ENCODE data around the gene AMDHD2.

AMDHD2 gene

GRCh38 chr16:2483939-2484897 lies 36.0 kb upstream of the AMDHD2 start:
- DNase-seq (ENCODE audit: low read depth in 2 of 2): no peak

- DNase-seq (ENCODE audit: low read depth in 2 of 2): no peak
Measured at GRCh38 chr16:2484898-2485508, 35.2 kb upstream of the AMDHD2 start.

- DNase-seq (ENCODE audit: low read depth in 2 of 2): no peak
Measured at GRCh38 chr16:2485811-2486507, 34.2 kb upstream of the AMDHD2 start.

- DNase-seq (ENCODE audit: low read depth in 2 of 2): peak; percentile 55 to 65
Measured at GRCh38 chr16:2486645-2487516, 33.3 kb upstream of the AMDHD2 start.

DNA sequence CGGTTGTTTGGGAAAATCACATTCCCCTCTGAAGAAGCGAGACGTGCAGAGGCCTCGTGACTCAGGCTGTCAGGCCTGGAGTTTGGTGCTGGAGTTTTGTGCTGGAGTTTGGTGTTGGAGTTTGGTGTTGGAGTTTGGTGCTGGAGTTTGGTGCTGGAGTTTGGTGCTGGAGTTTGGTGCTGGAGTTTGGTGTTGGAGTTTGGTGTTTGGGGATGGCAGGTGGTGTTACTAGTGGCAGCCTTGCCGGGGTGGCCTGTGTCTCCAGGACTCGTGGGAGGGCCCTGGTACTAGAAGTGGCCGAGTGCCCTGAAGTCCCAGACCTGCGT lies 32.7 kb upstream of the AMDHD2 start:
- DNase-seq (ENCODE audit: low read depth in 2 of 2): no peak

GRCh38 chr16:2487903-2488531 lies 32.2 kb upstream of the AMDHD2 start:
- DNase-seq (ENCODE audit: low read depth in 2 of 2): no peak

GRCh38 chr16:2489581-2489980 lies 30.6 kb upstream of the AMDHD2 start:
- DNase-seq (ENCODE audit: low read depth in 2 of 2): no peak

DNA sequence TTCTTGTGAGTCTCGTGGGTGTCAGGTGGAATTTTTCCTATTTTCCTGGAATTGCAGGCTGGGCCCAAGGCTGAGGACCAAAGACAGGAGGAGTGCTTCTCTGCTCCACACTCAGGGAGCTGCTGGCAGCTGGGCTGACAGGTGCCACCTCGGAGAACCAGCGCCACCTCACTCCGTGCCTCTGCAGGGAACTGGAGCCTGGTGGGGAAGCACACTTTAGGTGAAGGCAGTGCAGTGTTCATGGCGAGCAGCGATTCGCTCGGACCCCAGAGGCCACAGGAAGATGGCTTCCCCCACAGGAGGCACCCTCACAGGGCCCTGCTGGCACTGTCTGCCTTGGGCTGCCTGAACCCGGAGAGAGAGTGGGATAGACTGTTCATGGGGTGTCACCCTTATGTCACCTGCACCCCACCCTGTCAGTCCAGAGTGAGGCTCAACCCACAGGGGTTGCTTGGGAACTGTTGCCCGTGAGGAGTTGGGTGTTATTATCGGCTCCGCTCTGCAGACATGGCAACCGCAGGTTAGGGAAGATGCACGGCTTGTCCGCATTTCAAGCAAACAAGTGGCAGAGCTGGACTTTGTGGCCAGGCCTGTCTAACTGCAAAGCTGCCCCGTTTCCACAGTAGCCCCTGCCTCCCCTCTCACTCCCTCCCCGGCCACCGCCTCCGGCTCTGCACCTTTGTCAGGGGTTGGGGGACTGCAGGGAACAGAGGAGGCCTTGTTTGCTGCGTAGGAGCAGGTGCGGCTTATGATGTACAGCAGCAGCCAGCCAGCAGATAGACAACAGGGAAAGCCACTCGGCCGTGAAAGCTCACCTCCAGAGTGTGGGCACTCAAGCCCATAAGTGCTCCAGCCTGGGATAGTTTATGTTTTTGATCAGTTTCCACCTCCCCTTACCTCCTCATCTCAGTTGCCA lies 29.7 kb upstream of the AMDHD2 start:
- no peak for DNase-seq (ENCODE audit: low read depth in 2 of 2)

DNA sequence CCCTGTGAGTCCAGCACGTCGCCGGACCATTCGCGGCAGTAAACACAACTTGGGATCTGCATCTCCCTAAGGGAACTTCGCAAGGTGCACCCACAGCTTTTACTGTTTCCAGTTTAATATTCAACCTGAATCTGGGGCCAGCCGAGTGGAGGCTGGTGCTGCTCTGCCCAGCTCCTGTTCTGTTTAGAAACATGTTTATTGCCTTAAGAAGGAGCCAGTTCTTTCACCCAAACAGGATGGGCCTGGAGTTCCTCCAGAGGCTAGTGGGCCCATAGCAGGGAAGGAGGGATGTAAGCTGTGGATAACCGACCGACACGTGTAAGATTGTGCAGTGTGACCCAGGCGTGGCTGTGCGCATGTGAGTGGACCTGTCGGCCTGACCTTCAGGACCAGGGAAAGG lies 27.9 kb upstream of the AMDHD2 start:
- no peak for DNase-seq (ENCODE audit: low read depth in 2 of 2)

DNA sequence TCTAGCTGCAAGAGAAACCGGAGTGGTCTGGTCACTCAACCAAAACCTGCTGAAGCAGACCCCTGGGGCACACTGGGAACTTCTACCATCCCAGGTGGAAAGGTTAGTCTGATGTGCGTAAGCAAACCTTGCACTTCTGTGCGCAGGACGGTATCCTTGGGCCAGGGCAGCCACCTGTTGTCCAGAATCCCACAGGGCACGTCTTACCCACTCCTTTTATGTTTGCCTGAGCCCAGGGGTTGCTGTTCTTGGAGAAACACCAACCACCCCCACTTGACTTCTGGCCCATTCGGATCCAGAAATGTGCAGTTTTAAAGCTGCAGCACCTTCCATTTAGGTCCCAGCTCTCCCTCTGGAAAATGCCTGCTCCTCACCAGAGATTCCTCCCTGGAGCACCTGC lies 26.6 kb upstream of the AMDHD2 start:
- no peak for DNase-seq (ENCODE audit: low read depth in 2 of 2)

DNA sequence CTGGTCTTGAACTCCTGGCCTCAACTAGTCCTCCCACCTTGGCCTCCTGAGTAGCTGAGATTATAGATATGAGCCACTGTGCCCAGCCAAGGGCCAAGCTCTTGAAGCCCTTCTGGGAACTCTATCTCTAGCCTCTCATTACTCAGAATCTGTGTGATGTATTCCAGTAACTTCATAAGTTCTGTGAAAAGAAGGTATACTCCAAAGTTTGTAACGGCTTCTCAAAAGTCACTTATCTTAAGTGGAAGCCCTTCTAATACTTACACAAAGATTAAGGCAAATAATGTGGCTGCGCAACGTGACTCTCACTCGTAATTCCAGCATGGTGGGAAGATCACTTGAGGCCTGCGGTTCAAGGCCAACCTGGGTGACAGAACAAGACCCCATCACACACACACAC lies 25.6 kb upstream of the AMDHD2 start:
- no peak for DNase-seq (ENCODE audit: low read depth in 2 of 2)

- DNase-seq (ENCODE audit: low read depth in 2 of 2): no peak
Measured at GRCh38 chr16:2495041-2495440, 25.1 kb upstream of the AMDHD2 start.

- DNase-seq (ENCODE audit: low read depth in 2 of 2): no peak
Measured at GRCh38 chr16:2496223-2497115, 23.7 kb upstream of the AMDHD2 start.

GRCh38 chr16:2497116-2497630 lies 23.0 kb upstream of the AMDHD2 start:
- DNase-seq (ENCODE audit: low read depth in 2 of 2): no peak

- DNase-seq (ENCODE audit: low read depth in 2 of 2): no peak
Measured at GRCh38 chr16:2497695-2498484, 22.3 kb upstream of the AMDHD2 start.

- DNase-seq (ENCODE audit: low read depth in 2 of 2): no peak
Measured at GRCh38 chr16:2498531-2499253, 21.5 kb upstream of the AMDHD2 start.

DNA sequence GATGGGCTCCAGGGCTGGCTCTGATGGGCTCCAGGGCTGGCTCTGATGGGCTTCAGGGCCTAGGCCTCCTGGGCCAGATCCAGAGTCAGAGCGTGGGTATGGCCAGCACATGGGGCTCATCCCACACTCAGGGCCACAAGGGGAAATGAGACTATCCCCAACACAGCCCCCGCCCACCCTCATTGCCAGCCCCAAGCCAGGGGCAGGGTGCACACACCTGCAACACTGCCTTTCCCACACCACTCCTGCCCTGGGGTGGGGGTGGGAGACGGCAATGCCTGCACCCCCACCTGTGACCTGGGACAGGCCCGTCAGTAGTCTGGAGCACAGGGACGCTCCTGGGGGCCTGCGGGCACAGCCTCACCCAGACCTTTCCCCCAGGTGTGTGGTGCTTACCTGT lies 20.7 kb upstream of the AMDHD2 start:
- DNase-seq (ENCODE audit: low read depth in 2 of 2): no peak

Measured in stimulated activated CD8-positive, alpha-beta memory T cell treated with anti-CD3 and anti-CD28 coated beads, Interleukin-15, amount 100 ng/mL, for 48 hours (primary cell).